Gastrocnemius medialis (tissue), 4 donors: ENCODE results near the gene DYNLT4.

Experiments
- CTCF ChIP-seq, 5 experiments: fragments of 450-650 bp in 3 of 5; fragments of 200-600 bp in 2 of 5; sonication (generic) in 2 of 5; IDR thresholded peaks in 4 of 5; conservative IDR thresholded peaks in 1 of 5; 1 replicate in 4 of 5; 2 replicates in 1 of 5; pipeline ENCODE4 v1.5.1; 2016 to 2019; ENCODE audit warnings: antibody characterized with exemption in 5 of 5, mild to moderate bottlenecking in 3 of 5, moderate library complexity in 3 of 5
- POLR2A ChIP-seq, 2 donors: fragments of 450-650 bp; IDR thresholded peaks; one replicate each; pipeline ENCODE4 v1.6.1; 2017; ENCODE audit warnings: antibody characterized with exemption in 2 of 2, mild to moderate bottlenecking in 2 of 2, moderate library complexity in 2 of 2

GRCh38 chr1:44792736-44793502 is 14.2 kb downstream of the DYNLT4 start:
- TF ChIP-seq CTCF (IDR thresholded peaks at IDR 0.05 in 4 of 5, conservative IDR thresholded peaks at IDR 0.05 in 1 of 5) (no peak), POLR2A (IDR thresholded peaks at IDR 0.05) (no peak)
